GM19025 (cell line): Measurements from ENCODE around the gene DCTN1.
A peak's percentile ranks its signal among the peaks of the same experiment; 100 is the strongest.

Experiments
- ATAC-seq: cut with Tn5 transposase; IDR thresholded peaks from one replicate; pipeline ENCODE4 v1.9.1; 2021; ENCODE audit warnings: mild to moderate bottlenecking, low read depth, moderate library complexity; ENCODE audit not compliant: unreplicated experiment

Gene DCTN1

GRCh38 chr2:74414881-74415761 lies 35.0 kb upstream of the DCTN1 start:
- ATAC-seq = no peak

DNA sequence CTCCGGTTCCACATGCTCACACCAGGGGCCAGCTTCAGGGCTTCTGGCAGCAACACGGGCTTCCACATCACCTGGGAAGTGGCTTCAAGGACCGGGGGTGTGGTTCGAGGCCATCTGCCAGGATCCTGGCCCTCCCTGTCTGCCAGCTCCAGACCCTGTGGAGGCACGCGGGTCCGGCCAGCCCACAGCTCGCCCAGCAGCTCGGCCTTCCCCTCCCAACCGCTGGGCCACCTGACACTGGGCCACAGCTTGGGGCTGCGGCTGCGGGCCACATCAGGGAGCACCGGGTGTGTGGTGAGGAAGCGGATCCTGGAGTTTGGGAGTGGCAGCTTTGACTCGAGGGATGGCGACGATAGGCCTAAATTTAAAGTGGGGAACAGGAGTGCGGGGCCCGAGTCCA lies 34.3 kb upstream of the DCTN1 start:
- no peak for ATAC-seq

GRCh38 chr2:74413001-74413698 lies 33.0 kb upstream of the DCTN1 start:
- ATAC-seq = no peak

DNA sequence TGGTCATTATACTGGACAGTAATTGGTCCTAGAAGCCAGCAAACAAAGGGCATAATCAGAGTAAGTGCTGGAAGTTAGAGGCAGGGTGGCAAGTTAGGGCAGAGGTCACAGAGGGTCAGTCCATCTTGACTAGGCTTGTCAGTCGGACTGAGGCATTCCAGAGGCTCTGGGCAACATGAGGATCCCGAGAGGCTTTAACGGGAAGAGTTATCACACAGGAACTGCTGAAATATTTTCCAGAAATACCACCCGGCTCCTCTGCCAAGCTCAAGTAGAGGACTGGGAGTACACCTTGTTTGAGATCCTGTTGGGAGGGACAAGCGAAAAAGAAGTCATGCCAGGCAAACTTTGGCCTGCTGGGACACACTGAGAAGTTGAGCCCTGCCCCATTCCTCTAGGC lies 27.6 kb upstream of the DCTN1 start:
- ATAC-seq = no peak

- ATAC-seq = no peak
Observed at GRCh38 chr2:74406035-74406434, 25.9 kb upstream of the DCTN1 start.

GRCh38 chr2:74401891-74402290 lies 21.8 kb upstream of the DCTN1 start:
- ATAC-seq = no peak

DNA sequence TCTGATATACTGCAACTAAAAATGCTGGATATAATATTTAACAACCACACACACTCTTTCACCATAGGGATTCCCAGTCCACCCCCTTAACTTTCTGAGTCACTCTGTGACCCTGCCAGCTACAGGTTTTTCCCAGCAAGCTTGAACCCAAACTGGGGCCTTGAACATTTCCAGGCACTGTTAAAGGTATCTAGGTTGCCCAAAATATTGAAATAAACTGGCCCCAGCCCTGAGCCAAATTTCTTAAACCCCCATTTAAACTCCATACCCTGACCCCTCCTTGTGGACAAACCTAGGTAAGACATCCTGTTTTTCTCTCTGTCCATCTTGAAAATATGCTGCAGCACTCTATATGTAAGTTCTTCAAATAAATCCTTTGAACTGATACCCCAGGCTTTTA lies 19.7 kb upstream of the DCTN1 start:
- no peak for ATAC-seq

- ATAC-seq = no peak
Observed at GRCh38 chr2:74396149-74396548, 16.0 kb upstream of the DCTN1 start.

GRCh38 chr2:74393525-74393924 lies 13.4 kb upstream of the DCTN1 start:
- ATAC-seq = no peak

- no peak for ATAC-seq
Observed at GRCh38 chr2:74392449-74392743, 12.3 kb upstream of the DCTN1 start.

- peak; percentile 80 for ATAC-seq
Observed at GRCh38 chr2:74391580-74392448, 11.7 kb upstream of the DCTN1 start.

DNA sequence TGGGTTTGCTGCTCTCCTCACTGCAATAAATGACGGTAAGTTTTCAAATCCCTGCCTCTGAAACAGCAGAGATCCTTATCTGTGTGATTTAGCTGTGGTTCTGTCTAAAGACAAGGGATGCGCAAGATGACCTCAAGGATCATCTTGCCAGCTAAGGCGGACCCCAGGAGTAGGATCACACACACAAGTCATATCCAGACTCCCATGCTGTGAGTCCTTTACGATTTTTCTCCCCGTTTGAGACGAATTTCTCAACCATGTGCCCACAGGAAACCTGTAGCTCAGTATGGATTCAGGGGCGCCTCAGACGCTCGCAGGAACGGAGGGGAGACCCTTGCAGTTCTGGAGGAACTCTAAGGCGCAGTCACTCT lies 11.1 kb upstream of the DCTN1 start:
- no peak for ATAC-seq

- ATAC-seq = no peak
Observed at GRCh38 chr2:74390606-74391005, 10.5 kb upstream of the DCTN1 start.

GRCh38 chr2:74387346-74387745 lies 7.2 kb upstream of the DCTN1 start:
- ATAC-seq = no peak

- ATAC-seq = no peak
Observed at GRCh38 chr2:74385396-74385795, 5.3 kb upstream of the DCTN1 start.

- no peak for ATAC-seq
Observed at GRCh38 chr2:74384051-74384450, 3.9 kb upstream of the DCTN1 start.

- no peak for ATAC-seq
Observed at GRCh38 chr2:74383254-74383653, 3.1 kb upstream of the DCTN1 start.

DNA sequence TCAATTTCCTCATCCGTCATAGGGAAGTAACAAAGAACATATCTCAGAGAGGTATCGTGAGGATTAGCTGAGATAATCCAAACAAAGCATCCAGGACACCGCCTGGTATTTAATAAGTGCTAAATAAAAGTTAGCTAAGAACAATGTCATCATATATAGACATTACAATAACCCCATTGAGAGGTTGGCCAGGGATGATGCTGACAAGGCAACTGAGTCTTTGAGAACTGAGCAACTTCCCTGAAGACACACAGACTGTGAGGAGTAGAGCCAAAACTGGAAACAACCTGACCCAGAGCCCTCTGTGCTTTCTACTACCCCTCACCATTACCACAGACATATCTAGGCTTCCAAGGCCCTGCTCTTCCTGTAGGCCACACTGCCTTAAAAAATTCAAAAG lies 1.6 kb upstream of the DCTN1 start:
- ATAC-seq = no peak

GRCh38 chr2:74378007-74378406 lies 2.1 kb downstream of the DCTN1 start:
- ATAC-seq = no peak

DNA sequence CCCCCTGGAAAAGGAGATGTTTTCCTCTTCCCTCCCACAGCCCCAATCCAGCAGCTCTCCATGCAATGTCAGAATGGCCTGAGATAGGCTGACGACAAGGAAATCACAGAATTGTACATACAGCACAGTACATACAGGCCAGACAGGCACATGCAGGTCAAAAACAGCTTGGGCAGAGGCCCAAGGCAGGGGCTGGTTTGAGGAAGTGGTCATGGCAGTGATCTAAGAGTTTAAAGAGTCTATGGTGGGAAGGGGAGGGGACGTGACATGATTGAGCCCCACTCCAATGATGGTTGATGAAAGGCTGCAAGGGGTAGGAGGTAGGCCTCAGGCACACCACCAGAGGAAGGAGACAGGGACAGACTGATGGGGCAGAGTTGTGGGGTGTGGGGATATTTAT lies 4.3 kb downstream of the DCTN1 start:
- ATAC-seq = no peak

- ATAC-seq = no peak
Observed at GRCh38 chr2:74374509-74375205, 5.5 kb downstream of the DCTN1 start.
